G401.6 (cell line): ENCODE results near the gene CCDC6.
"Not testable (repeated sequence)": the region's sequence is repeated elsewhere in the genome, so short reads cannot be mapped to it uniquely, and the experiment has no call there.

Experiments used
- FAIRE-seq: peaks from 2 replicates; lab custom pipeline; 2012; peaks lifted over from hg19 to GRCh38; lab: Jason Lieb, UNC

CCDC6 gene

DNA sequence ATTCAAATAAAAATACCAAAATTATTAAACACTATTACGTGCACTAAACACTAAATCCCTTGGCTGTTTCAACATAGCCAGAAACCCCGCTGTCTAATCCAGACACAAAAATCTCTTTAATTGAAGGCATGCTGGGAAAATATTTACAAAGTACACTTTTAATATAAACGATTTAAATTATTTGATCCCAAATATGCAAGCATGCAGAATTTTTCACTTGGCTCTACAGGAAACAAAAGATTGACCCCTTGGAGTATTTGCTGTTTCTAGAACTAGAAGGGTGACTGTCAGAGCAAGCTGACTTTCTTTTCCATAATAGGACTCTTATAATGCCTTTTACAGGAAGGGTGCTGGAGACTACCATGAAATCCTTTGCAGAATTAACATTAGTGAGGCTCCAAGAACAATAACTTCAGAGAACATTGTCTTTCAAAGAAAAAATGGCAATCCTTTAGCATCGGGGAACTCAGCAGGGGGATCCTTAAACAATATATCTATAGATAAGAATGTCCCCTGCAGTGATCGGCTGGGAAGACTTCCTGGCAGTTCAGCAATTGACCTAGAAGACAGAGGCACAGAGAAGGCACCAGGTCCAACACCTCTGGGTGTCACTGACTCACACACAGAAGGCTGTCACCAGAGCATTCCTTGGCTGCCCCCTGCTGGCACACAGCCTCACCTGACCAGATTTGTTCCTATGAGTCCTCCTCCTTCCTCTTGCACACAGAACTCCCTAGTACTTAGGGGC is 97.3 kb downstream of the CCDC6 start:
- no peak for FAIRE-seq

DNA sequence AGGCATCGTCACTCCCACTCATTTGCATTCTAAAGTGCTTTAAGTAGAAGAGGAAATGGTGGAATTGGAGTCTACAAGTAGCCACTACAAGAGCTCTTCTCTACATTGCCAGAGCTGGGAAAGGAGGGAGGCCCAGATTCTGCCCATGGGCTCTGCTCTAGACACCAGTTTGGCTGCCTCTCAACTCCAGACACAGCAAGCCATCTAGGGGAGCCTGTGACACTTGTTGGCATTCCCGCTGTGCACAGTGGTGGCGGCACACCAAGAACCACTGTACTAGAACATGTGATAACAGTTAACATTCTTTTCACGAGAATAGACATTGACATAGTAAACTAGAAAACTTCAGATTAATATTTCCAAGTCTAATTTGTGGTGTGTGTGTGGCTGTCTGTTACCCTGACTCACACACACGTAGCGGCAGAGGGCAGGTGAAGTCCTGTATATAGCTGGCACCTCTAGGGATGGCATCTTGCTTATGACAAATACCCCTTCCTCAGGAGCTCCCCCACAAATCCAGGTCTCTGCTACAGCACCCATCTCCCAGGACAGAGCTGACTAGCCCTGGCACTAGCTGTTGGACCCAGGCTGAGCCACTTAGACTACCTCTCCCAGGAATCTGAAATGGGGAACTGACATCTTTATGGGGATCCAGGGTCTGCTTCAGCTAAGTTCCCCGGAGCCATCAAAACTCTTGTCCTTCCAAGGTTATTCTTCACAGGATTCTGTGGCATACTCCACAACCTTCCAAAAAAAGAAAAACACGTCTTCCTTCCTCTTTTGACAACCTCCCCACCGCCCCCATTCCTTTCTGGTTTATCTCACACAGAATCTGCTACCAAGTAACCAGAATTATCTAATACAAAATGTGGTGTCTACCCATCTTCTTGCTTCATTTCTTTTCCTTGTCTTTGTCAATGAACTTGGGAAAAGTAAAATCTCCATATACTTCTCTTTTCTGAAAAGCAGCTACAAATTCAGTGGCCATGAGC is 98.4 kb downstream of the CCDC6 start:
- FAIRE-seq: no peak

DNA sequence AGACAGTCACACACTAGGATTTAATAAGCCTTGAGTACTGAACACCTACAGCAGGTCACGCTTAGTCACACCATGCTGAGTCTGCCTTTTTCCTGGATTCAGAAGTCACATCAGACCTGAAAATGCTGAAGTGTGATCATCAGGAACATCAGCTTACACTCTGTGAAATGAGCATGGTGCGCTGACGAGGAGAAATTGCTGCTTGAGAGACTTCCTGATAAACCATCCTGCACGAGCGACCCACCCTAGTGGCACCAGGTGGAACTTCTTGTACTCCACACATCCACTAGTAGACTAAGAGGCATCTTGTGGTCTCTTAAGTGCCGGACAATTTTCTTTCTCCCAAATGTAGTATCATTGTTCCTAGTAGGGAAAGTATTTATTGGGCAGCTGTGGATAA is 101.3 kb downstream of the CCDC6 start:
- no peak for FAIRE-seq

GRCh38 chr10:59804220-59804619 is 102.1 kb downstream of the CCDC6 start:
- no peak for FAIRE-seq

- FAIRE-seq: no peak
Measured at GRCh38 chr10:59803714-59804113, 102.6 kb downstream of the CCDC6 start.

DNA sequence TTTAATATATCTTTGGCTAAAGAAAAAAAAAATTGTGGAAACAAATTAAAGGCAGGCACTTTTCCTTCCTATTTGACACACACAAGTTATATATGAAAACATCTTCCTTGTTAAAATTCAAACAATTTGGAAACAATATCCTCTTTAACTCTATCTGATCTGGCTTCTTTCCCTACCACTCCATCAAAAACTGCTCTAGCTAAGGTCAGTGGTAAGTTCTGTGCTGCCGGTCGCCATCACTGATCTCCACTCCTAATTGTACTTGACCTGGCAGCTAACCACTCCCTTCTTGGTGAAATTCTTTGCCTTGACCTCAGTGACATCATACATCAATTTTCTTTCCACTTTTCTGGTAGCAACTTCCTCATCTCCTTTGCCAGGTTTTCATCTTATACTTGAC is 105.2 kb downstream of the CCDC6 start:
- no peak for FAIRE-seq

DNA sequence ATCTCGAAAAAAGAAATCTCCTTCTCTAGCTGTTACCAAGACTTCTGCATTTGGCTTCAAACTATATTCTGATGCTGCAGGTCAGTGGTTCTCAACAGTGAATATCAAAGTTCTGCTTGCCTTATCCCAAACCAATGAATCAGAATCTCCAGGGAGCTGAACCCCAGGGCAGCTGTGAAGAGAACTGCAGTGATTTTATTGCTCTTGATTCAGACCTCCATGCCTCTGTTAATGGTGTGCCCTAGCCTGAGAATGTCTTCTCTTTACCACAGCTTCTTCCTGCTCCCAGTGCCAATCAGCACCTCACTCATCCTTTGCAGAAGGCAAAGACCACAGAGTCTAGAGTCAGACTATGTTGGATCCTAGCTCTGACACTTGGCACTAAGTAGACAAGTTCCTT is 106.9 kb downstream of the CCDC6 start:
- no peak for FAIRE-seq

- FAIRE-seq: no peak
Measured at GRCh38 chr10:59793919-59794318, 112.4 kb downstream of the CCDC6 start.

- no peak for FAIRE-seq
Measured at GRCh38 chr10:59792812-59793211, 113.5 kb downstream of the CCDC6 start.

GRCh38 chr10:59791601-59792000 is 114.8 kb downstream of the CCDC6 start:
- no peak for FAIRE-seq

GRCh38 chr10:59790080-59790479 is 116.3 kb downstream of the CCDC6 start:
- FAIRE-seq: not testable (repeated sequence)

GRCh38 chr10:59788914-59789313 is 117.4 kb downstream of the CCDC6 start:
- not testable (repeated sequence) for FAIRE-seq

DNA sequence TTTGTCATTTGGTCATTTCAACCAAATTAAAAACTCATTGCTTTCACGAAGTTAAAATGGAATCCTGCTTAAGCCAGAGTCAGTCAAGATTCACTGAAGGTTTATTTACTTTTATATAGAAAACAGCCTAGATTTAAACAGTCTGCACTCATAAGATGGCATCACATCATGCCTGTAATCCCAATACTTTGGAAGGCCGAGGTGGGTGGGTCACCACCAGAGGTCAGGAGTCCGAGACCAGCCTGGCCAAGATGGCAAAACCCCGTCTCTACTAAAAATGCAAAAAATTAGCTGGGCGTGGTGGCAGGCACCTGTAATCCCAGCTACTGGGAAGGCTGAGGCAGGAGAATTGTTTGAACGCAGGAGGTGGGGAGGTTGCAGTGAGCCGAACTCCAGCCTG is 119.3 kb downstream of the CCDC6 start:
- not testable (repeated sequence) for FAIRE-seq

GRCh38 chr10:59785476-59785875 is 120.9 kb downstream of the CCDC6 start:
- FAIRE-seq: not testable (repeated sequence)

DNA sequence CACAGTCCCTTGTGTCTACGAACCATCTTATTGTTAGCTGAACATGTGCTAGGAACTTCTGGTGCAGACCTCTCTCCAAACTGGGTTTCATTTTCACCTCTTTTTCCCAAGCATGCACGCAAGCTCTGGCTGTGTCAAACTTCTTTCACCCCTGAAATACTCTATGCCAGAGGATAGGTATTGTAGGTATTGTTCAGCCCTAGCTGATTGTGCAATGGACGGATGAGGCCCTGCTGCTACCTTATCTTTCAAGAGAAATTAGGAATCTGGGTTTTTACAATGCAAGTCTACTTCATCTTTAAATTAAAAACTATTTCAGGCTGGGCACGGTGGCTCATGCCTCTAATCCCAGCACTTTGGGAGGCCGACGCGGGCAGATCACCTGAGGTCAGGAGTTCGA is 124.8 kb downstream of the CCDC6 start:
- no peak for FAIRE-seq

GRCh38 chr10:59779756-59780533 is 126.4 kb downstream of the CCDC6 start:
- no peak for FAIRE-seq

DNA sequence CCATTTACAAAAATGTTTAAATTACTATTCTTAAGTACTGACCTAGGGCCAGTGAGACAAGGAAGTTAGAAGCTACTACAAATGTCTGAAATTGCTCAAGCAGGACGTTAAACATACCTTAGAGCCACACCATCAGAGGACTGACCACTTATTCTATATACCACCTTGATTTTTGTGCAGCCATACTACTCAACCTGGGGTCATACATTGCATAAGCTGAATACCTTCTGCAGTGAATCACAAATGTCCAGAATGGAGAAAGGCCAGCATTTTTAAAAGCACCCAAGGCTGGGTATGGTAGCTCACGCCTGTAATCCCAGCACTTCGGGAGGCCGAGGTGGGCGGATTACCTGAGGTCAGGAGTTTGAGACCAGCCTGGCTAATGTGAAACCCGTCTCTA is 131.9 kb downstream of the CCDC6 start:
- no peak for FAIRE-seq

GRCh38 chr10:59773088-59773487 is 133.3 kb downstream of the CCDC6 start:
- FAIRE-seq: no peak

GRCh38 chr10:59771162-59771807 is 135.1 kb downstream of the CCDC6 start:
- FAIRE-seq: no peak

DNA sequence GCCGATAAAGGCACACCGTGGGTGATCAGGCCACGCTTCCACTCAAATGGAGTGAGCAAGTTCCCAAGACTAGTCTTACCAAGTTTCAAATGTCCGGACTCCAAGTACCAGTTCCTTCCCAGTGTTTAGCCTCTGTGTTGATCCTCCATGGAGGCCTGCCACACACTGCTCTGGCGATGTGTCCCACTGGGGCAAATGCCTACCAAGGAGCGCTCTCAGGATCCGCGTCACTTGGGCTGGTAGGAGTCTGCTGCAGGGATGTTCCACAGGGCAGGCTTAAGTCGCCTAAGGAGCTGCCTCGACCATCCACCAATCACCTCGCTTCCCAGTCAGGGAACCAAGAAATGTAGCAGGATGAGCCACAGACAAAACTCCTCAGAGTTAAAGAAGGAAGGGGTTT is 135.7 kb downstream of the CCDC6 start:
- FAIRE-seq: no peak

DNA sequence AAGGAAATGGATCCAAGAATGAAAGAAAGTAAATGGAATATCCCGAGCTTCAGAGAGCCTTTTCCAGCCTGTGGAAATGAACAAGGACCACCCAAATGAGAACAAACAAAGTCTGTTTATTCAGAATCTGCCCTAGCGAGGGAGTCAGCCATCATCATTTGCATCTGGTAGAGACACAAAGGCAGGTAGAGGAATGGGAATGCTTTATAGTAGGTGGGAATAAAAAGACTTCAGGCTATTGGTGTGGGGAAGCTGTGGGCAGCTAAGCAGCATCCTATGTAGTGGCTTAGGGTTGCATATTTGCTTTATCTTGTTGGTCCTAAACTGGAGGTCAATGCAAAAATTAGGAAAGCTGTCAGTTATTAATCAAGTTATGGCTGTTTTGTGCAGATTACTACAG is 143.9 kb downstream of the CCDC6 start:
- FAIRE-seq: no peak

GRCh38 chr10:59757966-59758365 is 148.4 kb downstream of the CCDC6 start:
- no peak for FAIRE-seq
